ENCODE measurements around the gene MAFG.

The MAFG gene

DNA sequence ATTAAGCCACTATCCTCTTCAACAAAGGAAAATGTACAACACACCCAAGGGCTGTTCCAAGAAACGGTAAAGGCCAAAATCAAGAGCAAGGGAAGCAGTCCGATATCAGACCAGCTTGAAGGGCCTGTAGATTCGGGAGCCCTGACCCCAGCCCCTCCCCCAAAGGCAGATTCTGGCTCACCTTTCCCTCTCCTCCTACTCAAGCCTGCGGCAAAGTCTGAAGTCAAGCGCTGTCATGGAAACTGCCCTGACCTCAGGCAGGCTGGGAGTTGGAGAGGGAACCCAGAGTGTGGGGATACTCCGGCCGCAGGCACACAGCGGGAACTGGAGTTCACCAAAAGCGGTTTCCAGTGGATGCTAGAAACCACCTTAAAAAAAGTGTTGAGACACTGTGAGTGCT is 37.9 kb downstream of the MAFG start:
- no peak for DNase-seq

DNA sequence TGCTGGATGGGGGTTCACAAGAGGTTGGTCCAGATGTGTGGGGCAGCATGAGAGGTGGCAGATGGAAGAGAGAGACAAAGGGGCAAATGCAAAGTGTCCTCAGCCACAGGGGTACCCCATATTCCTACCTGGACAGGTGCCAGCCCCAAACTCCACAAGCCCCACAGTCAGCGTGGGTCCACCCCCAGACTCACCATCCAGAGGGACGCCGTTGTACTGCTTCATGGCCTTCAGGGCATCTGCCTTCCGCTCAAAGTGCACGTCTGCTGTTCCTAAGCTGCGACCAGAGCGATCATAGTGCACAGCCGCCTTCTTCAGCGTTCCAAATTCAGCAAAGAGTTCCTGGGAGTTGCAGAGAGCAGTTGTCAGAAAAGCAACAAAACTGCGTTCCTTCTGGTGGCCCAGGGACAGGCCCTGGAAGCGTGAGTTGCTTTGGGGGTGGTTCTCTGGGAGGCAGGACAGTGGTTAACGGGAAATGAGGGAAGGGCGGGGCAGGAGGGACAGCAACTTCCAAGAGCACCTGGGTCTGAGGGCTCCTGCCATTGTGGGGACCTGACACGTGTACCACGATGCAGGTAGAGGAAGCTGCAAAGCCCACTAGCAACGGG is 38.4 kb downstream of the MAFG start:
- DNase-seq: no peak

DNA sequence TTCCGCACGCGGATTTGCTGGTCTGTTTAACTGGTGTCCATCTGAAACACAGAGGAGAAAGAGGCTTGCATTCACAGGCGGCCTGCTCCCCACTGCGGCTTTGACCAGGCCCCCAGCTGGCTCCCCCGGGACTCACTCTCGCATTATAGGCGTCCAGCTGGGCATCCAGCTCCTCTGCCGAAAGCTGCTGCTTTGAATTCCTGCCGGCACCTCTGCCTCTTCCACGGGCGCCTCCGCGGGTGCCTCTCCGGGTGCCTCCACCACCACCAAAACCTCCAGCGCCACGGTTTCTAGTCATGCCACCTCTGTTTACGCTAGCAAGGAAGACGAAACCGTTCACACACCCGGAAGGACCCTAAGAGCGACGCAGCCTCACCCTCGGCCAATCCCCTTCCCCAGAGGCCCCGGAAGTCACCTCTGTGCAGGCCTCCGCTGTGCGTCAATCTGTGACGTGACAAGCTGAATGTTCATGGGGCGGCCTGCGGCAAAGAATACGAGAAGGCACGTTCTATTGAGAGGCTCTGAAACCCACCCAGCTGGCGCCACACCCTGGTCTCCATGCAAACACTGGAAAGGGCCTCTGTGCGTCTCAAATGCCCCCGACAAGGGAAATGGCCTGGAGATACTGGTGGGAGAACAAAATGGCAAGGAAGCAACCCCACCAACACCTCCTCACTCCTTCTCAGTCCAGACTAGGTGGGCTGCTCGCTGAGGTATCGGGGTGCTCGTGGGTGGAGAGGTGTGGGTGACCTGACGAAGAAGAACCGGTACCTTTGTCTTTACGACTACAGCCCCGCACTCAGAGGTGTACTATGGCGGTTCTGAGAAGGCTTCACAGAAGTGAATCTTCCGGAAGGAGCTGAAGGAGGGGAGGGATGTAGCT is 39.2 kb downstream of the MAFG start:
- no peak for DNase-seq

DNA sequence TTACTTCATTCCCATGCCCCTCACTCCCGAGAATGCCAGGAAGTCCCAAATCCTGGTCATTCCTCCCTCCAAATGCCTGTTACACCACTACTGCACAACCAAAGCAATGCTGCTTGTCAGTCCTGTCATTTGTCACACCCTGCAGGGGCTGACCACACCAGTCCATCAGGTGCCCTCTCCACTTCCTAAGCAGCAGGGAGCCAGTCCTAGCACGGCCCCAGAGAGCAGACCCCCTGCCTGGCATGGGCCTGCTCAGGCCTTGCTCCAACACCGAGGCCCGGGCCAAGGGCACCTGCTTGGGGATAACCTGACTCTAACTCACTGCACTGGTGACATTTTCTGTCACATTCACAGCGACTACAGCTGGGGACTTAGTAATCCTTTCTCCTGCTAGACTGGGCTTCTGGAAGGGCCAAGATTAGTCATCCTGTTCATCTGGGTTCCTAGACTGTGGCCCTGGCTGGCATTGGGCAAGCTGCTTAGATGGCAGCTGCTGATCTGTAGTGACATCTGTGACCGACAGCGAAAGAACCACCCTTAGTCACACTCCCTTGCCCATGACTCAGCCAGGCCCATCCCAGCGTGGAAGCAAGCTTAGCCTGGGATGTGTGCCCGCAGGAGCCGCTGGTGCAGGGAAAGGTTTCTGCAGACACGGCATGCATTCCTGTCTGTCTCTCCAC is 41.5 kb downstream of the MAFG start:
- DNase-seq: no peak

DNA sequence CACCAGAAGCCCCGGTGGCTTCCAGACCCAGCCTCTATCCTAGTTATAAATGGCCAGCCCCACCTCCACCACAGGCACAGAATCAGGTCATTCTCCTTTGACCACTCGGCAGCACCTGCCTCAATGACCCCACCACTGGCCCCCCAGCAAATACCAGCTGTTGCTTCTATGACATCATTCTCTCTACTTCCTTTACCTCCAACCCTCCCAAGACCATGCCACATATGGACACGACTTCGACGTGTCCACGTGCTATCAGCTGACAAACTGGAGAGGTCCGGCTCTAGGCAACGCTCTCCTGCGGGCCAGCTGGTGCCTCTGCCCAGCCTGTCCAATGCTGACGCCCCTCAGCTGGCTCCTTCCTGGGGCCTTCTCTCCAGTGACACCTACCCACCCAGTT is 42.1 kb downstream of the MAFG start:
- DNase-seq: no peak

DNA sequence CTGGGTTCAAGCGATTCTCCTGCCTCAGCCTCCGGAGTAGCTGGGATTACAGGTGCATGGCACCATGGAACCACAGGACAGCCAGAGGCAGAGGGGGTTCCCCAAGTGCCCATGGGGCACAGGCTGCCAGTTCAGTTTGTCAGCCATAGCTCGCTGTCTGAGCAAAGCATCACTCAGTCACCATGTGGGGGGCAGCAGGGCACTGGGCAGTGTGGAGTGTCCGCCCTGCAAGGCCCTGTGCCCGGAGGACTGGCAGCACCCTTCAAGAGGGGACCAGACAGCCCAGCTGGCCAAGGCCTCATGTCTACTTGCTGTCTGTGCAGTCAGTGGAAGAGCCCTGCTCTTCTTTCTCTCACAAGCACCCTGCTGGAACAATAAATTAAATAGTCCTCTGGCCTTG is 42.6 kb downstream of the MAFG start:
- DNase-seq: no peak

DNA sequence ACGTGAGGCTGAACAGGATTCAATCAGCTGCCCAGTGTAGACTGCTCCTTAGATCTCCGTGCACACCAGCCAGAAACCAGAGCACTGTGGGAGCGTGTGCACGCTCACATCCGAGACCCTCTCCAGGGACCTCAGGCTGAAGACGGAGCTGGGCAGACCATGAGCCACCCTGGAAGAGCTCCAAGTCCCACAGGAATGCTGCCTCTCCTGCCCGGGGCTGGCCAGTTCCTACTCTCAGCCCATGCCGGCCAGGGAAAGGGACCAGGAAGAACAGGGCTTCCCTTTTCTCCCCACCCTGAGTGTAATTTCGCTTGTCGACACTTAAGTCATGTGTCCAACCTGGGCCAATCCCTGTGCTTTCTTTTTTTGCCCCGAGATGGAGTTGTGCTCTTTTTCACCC is 43.0 kb downstream of the MAFG start:
- DNase-seq: no peak

DNA sequence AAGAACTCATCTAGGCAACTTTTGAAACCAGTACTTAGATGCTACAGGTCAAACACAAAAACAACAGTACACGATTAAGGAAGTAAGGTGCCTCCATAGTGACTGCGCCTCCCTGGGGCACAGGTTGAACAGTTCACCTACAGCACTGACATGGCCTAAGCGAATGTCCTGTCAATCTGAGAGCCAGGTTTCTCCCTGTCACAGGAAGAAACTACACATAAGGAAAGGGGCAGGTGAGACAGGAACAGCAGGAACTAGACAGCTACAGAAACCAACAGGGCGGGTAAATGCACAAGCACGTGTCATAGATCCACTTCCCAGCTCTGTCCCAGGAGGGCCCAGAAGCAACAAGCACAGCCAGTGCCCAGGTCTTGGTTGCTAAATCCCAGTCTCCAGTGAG is 48.4 kb downstream of the MAFG start:
- no peak for DNase-seq

DNA sequence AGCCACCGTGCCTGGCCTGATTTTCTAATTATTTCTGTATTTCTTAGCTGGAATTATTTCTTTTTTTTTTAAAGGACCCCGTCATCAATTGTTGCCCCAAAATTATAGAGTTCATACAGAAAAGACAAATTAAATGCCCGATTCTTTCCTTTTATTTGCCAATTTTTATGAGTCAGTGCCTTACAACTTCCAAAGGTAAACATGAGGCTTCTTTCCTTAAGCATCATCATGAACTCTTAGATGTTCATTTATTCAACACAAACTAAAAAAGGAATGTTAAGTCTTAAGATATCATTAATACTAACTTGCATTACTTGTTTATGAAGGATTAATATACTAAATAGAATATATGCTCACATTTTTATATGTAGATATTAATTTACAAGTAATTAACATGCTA is 49.2 kb downstream of the MAFG start:
- DNase-seq: no peak

DNA sequence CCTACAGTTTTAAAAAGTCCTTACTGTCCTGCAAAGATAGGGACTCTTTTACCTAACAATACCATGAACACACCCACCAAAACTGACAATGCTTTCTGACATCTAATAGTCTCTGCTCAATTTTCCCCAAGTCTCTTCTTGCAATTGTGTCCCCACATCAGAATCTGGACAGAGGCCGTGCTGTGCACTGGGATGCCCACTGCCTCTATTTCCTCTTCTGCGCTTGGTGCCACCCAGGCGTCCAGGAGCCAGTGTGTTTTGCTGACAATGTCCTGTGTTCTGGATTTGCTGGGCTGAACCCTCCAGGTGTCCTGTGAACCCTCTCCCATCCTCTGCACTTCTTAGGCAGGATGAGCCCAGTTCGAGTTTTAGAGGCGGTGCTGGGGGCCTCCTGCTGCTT is 50.0 kb downstream of the MAFG start:
- DNase-seq: no peak

DNA sequence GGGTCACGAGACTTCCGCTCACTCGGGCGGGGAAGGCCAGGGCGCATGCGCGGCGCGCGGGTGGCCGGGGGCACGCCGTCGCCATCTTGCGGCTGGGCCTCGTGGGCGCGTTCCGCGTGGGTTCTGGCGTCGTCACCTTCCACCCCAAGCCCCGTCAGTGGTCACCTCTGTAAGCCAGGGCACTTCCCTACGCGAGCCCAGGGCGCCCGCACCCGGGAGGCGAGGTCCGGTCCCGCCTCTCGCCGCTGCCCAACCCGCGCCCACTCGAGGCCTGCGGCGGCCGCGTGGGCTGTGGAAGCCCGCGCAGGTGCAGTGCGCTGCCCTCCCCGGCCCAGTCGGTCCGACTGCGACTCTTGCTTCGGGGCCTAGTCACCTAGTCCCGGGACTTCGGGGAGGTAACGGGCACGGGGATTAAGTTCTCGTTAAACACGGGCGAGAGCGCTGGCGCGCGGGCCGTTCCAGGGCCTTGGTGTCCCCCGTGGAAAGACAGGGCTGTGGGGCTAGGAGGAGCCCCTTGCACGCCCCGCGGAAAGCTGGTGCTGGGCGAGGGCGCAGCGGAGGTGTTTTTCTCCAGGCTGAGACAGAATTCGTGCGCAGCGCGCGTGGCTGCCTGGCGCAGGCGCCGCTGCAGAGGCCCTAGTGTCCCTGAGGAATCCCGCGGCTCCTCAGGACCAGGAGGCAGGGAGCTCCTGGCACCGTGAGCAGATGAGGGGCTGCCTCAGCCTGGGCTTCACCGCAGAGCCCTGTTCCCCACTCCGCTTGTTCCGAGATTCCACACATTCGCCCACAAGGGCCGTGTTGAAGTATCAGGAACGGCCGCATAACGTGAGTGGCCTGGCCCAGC is 55.9 kb downstream of the MAFG start:
- peak; percentile 96 for DNase-seq

DNA sequence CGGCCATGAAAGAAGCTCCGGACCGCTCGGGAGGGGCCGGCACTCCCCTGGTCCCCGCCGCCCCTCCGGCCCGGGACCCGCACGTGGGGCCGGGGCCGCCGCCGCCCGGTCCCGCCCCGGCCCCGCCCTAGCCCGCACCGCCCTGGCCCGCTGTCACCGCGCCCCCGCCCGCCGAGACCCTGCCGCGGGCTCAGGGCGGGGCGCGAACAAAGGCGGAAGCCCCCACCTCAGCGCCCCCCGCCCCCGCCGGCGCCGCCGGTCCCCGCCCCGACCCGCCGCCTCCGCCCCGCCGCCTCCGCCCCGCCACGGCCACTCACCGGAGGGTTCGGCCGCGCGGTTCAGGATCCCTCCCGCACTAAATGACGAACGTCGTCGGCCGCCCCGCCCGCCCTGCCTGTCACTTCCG is 56.6 kb downstream of the MAFG start, which contains the start of gene ARHGDIA:
Gene ARHGDIA, minus strand, starts transcription at position 357 of the 406 bp plus-strand sequence. CDS start 1,407 bp downstream, outside the sequence.
- DNase-seq: no peak

DNA sequence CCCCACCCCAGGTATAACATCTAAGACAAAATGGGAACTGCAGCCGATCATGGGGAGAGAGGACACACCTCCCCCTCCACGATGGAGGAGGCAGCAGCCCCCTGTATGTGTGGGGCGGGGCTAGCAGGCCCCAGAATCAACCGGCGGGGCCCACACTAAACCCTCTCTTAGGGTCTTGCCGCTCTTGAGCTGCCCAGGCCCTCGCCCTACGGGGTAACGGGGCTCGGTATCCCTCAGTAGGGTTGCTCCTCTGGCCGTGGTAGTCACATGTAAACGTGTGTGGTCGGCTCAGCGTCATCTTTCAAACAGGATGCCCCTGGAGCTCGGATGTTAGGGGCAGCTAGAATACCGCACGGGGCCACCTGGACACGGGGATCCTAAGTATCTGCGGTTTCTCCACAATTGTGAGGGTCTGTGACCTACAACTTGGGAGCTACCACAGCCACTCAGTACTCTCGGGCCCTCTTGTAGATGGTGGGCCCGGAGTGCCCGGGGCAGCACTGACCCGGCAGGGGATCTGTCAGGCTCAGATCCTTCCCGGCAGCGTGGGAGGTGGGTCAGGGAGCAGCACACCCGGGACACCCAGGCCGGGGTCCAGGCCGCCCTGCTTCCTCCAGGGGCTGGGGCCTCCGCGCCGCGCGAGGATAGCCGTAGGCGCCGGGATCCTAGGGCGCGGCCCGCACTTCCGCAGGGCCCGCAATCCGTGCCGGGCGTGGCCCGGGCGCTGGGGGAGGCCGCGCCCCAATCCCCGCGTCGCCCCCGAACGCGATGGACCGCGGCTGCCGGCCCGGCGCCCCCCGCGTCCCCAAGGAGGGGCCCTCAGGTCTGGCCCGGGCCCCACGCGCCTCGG is 57.2 kb downstream of the MAFG start:
- peak; percentile 53 for DNase-seq

DNA sequence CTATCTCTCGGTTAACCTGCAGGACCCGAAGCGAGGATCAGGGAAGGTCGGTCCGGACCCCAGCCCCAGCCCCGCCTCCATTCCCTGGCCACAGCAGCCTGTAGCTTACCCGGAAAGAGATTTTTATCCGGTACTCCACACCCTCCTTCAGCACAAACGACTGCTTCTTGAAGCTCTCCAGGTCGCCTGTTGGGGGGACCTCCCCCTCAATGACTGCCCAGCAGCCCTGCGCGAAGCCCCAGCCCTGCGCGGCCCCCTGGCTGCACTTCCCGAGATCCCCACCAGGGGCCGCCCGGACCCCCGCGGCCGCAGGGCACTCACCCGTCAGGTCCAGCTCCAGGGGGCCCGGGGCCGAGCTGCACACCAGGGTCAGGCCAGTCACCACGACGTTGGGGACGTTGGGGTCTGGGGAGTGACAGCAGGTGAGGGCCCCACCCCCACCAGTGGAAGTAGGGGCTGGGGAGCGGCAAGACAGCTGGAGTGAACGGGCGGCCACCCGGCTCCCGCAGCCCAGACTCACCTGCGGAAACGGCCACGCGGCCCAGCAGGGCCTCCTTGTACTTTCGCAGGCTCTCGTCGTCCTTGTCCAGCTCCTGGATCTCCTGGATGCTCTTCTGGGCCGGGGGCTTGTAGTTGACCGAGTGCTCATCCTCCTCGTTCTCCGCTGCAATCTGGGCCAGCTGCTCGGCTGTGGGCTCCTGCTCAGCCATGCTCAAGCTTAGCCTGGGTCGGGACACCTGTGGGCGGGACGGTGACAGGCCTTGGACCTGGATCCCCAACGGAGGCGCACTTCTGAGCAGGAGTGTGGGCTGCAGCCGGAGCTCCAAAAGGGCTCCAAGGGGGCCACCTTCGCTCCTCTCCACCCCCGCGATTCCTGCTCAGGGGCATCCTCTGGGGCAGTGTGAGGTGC is 58.1 kb downstream of the MAFG start:
- DNase-seq: no peak

DNA sequence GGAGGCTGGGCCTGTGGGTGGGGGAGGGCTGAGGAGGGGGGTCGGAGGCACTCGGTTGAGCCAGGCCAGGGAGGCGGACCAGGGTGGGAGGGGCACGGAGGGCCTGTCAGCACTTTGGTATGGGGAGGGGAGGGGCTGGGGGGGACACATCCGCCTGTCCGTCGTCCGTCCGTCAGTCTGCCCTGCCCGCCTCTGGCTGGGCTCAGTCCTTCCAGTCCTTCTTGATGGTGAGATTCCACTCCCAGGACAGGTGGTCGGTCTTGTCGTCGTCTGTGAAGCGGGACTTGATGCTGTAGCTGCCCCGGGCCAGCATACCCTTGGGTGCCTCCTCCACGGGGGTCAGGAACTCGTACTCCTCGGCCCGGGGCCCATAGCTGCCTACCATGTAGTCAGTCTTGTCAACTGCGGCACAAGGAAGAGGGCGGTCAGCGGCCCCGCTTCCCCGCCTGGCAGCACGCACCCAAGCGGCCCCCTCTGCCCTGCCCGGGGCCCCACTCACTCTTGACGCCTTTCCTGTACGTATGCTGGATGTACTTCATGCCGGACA is 58.8 kb downstream of the MAFG start:
- DNase-seq: no peak
